ENCODE measurements around the gene JARID2. TPM values are rescaled to one million over a fixed set of nuclear protein-coding genes. Genes with fewer than 3 reads are reported as not detected.

JARID2 gene
- polyA plus RNA-seq, 1 of the 3 experiments (the other 2 are of a cell fraction) = 3.4 TPM

GRCh38 chr6:15553736-15554294, 307.9 kb downstream of the JARID2 start:
- ChIA-PET CTCF (no interaction called here), POLR2A (no interaction called here)
- peaks cover 0 to 17% of the 10 kb centered on the region in 2 experiments; a peak in 2 of 4 replicates for H3K4me1 ChIP-seq (ENCODE audit: control insufficient read depth in 1 of 2, insufficient read depth in 2 of 2, low read depth in 1 of 2, low read length in 1 of 2)
- no peak overlapping the region for H2AFZ ChIP-seq (ENCODE audit: low read depth)
- H4K20me1 ChIP-seq (ENCODE audit: insufficient read depth) = no peaks in the 10 kb centered on the region
- no peaks in the 10 kb centered on the region for H3K9me3 ChIP-seq
- DNase-seq = no peak
- H3K4me2 ChIP-seq = no peak overlapping the region
- no peaks in the 10 kb centered on the region for H3K79me2 ChIP-seq (ENCODE audit: insufficient read depth)
- 93% methylated on average over 4 of the region's 4 CpGs for WGBS (ENCODE audit: low lambda C conversion rate)
- H3K4me3 ChIP-seq (ENCODE audit: low read depth in 2 of 2, low read length in 1 of 2) = no peak overlapping the region
- no peak overlapping the region for H3K27ac ChIP-seq (ENCODE audit: low read depth in 2 of 2, low read length in 1 of 2)
- no peak overlapping the region for H3K9ac ChIP-seq
- H3K9me2 ChIP-seq = no peaks in the 10 kb centered on the region
- no peaks in the 10 kb centered on the region for H3F3A ChIP-seq (replicated peaks; ENCODE audit: insufficient read depth)
- no peaks in the 10 kb centered on the region for H3K36me3 ChIP-seq (replicated peaks in 1 of 2; ENCODE audit: control insufficient read depth in 1 of 2, insufficient read depth in 2 of 2, low read length in 1 of 2)
- TF ChIP-seq, protein P1, sequence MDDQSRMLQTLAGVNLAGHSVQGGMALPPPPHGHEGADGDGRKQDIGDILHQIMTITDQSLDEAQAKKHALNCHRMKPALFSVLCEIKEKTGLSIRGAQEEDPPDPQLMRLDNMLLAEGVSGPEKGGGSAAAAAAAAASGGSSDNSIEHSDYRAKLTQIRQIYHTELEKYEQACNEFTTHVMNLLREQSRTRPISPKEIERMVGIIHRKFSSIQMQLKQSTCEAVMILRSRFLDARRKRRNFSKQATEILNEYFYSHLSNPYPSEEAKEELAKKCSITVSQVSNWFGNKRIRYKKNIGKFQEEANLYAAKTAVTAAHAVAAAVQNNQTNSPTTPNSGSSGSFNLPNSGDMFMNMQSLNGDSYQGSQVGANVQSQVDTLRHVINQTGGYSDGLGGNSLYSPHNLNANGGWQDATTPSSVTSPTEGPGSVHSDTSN (IDR thresholded peaks at IDR 0.05) = no peak
- TF ChIP-seq FOSL2 (IDR thresholded peaks at IDR 0.05; ENCODE audit: borderline replicate concordance, low read depth) (no peak), SIN3A (IDR thresholded peaks at IDR 0.05; ENCODE audit: borderline replicate concordance, low read depth, low read length) (no peak), JUND (IDR thresholded peaks at IDR 0.05) (no peak), TAF1 (IDR thresholded peaks at IDR 0.05; ENCODE audit: borderline replicate concordance, low read depth, low read length) (no peak), MXI1 (IDR thresholded peaks at IDR 0.05; ENCODE audit: low read depth, low read length) (no peak), FOXM1 (IDR thresholded peaks at IDR 0.05; ENCODE audit: low read depth) (no peak), GATA2 (CRISPR knock-in tag; IDR thresholded peaks at IDR 0.05) (no peak), YY1 (IDR thresholded peaks at IDR 0.05; ENCODE audit: low read depth) (no peak), REST (IDR thresholded peaks at IDR 0.05; ENCODE audit: low read depth, low read length) (no peak), RCOR1 (IDR thresholded peaks at IDR 0.05; ENCODE audit: low read length) (no peak), TEAD4 (IDR thresholded peaks at IDR 0.05; ENCODE audit: borderline replicate concordance, insufficient read depth) (no peak), POLR2AphosphoS5 (IDR thresholded peaks at IDR 0.05; ENCODE audit: low read depth, low read length) (no peak)
- TF ChIP-seq, protein P2, sequence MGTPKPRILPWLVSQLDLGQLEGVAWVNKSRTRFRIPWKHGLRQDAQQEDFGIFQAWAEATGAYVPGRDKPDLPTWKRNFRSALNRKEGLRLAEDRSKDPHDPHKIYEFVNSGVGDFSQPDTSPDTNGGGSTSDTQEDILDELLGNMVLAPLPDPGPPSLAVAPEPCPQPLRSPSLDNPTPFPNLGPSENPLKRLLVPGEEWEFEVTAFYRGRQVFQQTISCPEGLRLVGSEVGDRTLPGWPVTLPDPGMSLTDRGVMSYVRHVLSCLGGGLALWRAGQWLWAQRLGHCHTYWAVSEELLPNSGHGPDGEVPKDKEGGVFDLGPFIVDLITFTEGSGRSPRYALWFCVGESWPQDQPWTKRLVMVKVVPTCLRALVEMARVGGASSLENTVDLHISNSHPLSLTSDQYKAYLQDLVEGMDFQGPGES (IDR thresholded peaks at IDR 0.05; ENCODE audit: low read depth, low read length) = no peak
- TF ChIP-seq, protein P3, sequence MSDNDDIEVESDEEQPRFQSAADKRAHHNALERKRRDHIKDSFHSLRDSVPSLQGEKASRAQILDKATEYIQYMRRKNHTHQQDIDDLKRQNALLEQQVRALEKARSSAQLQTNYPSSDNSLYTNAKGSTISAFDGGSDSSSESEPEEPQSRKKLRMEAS (IDR thresholded peaks at IDR 0.05; ENCODE audit: low read depth) = no peak
- H3K27me3 ChIP-seq (ENCODE audit: insufficient read depth) = no peaks in the 10 kb centered on the region

Measured in SK-N-SH (cell line).